Esophagus squamous epithelium (tissue), 4 donors: ENCODE data around the gene NME3.

Source experiments
- POLR2A ChIP-seq, 4 donors: fragments of 450-650 bp; IDR thresholded peaks; one replicate each; pipeline ENCODE4 v1.6.1; 2017; ENCODE audit warnings: antibody characterized with exemption in 4 of 4, mild to moderate bottlenecking in 4 of 4, moderate library complexity in 3 of 4
- TF ChIP-seq, protein P1 (sequence below), 6 experiments: fragments of 450-650 bp in 4 of 6; fragments of 200-600 bp in 2 of 6; sonication (generic) in 2 of 6; IDR thresholded peaks; one replicate each; pipeline ENCODE4 v1.5.1; 2016 to 2019; ENCODE audit warnings: antibody characterized with exemption in 6 of 6, mild to moderate bottlenecking in 4 of 6, moderate library complexity in 4 of 6

- TF ChIP-seq, protein P1, sequence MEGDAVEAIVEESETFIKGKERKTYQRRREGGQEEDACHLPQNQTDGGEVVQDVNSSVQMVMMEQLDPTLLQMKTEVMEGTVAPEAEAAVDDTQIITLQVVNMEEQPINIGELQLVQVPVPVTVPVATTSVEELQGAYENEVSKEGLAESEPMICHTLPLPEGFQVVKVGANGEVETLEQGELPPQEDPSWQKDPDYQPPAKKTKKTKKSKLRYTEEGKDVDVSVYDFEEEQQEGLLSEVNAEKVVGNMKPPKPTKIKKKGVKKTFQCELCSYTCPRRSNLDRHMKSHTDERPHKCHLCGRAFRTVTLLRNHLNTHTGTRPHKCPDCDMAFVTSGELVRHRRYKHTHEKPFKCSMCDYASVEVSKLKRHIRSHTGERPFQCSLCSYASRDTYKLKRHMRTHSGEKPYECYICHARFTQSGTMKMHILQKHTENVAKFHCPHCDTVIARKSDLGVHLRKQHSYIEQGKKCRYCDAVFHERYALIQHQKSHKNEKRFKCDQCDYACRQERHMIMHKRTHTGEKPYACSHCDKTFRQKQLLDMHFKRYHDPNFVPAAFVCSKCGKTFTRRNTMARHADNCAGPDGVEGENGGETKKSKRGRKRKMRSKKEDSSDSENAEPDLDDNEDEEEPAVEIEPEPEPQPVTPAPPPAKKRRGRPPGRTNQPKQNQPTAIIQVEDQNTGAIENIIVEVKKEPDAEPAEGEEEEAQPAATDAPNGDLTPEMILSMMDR (IDR thresholded peaks at IDR 0.05) = no peak
- no peak for TF ChIP-seq POLR2A (IDR thresholded peaks at IDR 0.05)
Measured at GRCh38 chr16:1774448-1774780, 3.1 kb upstream of the NME3 start.
